ENCODE data around the gene ING5.
"Not testable (repeated sequence)": the region's sequence is repeated elsewhere in the genome, so short reads cannot be mapped to it uniquely, and the experiment has no call there.

The ING5 gene

GRCh38 chr2:241752689-241753276 is 50.9 kb downstream of the ING5 start:
- DNase-seq (ENCODE audit: insufficient read length, low spot score) (no peak), FAIRE-seq (no peak)
- TF ChIP-seq CTCF (IDR thresholded peaks at IDR 0.05; ENCODE audit: insufficient read depth, missing control alignments): no peak

DNA sequence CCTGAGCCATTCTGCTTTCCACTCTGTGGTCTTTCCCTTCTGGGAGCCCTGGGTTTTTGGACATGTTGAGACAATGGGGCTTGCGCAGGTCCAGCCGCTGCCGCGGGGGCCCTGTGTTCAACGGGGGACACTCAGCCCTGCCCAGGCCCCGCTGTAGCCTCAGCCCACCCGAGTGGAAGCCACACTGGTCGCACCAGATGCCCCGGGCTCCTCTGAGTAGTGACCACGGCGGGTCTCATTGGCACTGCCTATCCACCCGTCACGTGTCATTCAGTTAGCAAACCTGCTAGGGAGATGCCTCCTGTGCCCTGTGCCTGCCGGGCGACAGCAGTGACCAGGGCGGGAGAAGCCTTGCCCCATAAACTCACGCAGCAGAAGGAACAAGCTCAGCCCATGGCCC is 51.7 kb downstream of the ING5 start:
- no peak for FAIRE-seq

DNA sequence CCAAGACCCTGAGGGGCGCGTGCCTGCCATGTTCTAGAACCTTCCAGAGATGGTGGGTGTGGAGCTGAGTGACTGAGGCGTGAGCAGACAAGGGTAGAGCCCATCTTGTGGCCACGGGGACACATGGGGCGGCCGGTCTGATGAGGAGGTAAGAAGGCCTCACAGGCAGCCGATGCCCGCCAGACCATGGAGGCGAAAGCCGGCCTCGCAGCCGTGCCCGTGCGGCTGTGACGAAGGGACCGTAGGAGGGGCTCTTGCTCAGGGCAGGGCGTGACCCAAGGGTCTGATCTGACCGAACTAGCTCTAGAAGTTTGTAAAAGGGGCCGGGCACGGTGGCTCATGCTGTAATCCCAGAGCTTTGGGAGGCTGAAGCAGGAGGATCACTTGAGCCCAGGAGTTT is 52.2 kb downstream of the ING5 start:
- FAIRE-seq (no peak), DNase-seq (ENCODE audit: insufficient read length, low spot score) (no peak)
- no peak for TF ChIP-seq CTCF (IDR thresholded peaks at IDR 0.05; ENCODE audit: insufficient read depth, missing control alignments)

More for the DNA sequence above, 51.7 kb downstream of the ING5 start:
- DNase-seq (ENCODE audit: insufficient read length, low spot score): no peak
- no peak for TF ChIP-seq CTCF (IDR thresholded peaks at IDR 0.05; ENCODE audit: insufficient read depth, missing control alignments)

DNA sequence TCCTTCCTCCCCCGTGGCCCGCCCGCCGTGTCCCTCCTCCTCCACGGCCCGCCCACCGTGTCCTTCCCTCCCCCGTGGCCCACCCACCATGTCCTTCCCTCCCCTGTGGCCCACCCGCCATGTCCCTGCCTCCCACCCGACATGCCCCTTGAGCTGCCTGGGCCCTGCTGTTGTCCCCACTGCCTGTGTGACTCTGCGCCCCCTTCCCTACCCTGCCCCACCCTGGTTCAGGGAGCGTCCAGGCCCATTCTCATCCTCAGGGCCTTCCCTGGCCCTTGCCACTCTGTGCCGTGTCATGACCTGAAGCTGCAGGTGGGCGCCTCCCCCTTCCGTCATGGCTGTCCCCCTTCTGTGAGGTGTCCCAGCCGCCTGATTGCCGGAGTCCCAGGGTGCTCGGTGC is 53.3 kb downstream of the ING5 start:
- FAIRE-seq (no peak), DNase-seq (ENCODE audit: insufficient read length, low spot score) (no peak)
- no peak for TF ChIP-seq CTCF (IDR thresholded peaks at IDR 0.05; ENCODE audit: insufficient read depth, missing control alignments)

- no peak for FAIRE-seq
- no peak for TF ChIP-seq CTCF (IDR thresholded peaks at IDR 0.05; ENCODE audit: insufficient read depth, missing control alignments)
- no peak for DNase-seq (ENCODE audit: insufficient read length, low spot score)
These were observed 53.9 kb downstream of the ING5 start for GRCh38 chr2:241755777-241756176.

GRCh38 chr2:241759067-241759807 is 57.4 kb downstream of the ING5 start:
- TF ChIP-seq CTCF (IDR thresholded peaks at IDR 0.05; ENCODE audit: insufficient read depth, missing control alignments): no peak
- FAIRE-seq: no peak

DNA sequence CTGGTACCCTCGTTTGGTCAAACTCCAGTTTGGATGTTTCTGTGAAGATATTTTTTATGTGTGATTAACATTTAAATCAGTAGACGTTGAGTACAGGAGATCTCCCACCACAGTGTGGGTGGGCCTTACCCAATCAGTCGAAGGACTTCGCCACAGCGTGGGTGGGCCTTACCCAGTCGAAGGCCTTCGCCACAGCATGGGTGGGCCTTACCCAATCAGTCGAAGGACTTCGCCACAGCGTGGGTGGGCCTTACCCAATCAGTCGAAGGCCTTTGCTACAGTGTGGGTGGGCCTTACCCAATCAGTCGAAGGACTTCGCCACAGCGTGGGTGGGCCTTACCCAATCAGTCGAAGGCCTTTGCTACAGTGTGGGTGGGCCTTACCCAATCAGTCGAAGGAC is 58.1 kb downstream of the ING5 start:
- FAIRE-seq; DNase-seq (ENCODE audit: insufficient read length, low spot score): not testable (repeated sequence)

More at GRCh38 chr2:241759067-241759807, 57.4 kb downstream of the ING5 start:
- no peak for DNase-seq (ENCODE audit: insufficient read length, low spot score)

Measured in D721Med (cell line).